AG10803 (cell line): ENCODE results near the gene MISP.

ENCODE experiments used
- DNase-seq: peaks from one replicate; pipeline ENCODE4 v3.0.0; 2010; ENCODE audit warnings: low read depth
- H3K4me3 ChIP-seq: 2 replicates; pipeline ENCODE4 v1.5.1; 2011; ENCODE audit warnings: mild to moderate bottlenecking, low read length, control low read depth
- CTCF ChIP-seq: conservative IDR thresholded peaks from 2 replicates; pipeline ENCODE4 v1.5.1; 2011; ENCODE audit warnings: mild to moderate bottlenecking, low read length, control low read depth, inconsistent platforms

The MISP gene

DNA sequence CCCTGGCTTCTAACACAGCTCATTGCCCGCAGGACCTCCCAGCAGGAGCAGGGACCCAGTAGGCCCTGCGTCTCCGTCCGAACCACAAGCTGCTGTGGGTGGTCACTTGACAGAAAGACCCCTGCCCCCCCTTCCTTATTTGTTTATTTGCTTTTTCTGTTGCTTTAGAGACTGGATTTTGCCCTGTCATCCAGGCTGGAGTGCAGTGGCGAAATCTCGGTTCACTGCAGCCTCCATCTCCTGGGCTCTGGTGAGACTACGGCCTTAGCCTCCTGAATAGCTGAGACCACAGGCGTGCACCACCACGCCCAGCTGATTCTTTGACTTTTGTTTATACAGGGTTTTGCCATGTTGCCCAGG, 38.8 kb downstream of the MISP start:
- peak; percentile 35 for DNase-seq
- no peak overlapping the region for H3K4me3 ChIP-seq
- no peak for TF ChIP-seq CTCF

DNA sequence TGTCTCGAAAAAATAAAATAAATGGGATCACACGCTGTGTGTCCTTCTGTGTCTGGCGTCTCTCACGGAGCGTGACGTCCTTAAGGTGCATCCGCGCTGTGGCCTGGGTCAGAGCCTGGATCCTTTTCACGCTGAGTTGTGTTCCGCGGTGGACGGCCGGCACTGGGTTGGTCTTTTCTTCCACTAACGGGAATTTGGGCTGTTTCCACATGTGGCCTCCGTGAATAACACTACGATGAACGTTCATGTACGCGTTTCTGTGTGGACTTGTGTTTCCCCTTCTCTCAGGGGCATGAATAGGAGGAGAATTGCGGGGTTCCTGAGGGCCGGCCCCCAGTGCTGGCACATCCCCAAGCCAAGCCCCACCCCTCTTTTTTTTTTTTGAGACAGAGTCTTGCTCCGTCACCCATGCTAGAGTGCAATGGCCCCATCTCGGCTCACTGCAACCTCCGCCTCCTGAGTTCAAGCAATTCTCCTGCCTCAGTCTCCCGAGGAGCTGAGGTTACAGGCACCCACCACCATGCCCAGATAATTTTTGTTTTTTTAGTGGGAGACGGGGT, 40.2 kb downstream of the MISP start:
- DNase-seq, result no peak

DNA sequence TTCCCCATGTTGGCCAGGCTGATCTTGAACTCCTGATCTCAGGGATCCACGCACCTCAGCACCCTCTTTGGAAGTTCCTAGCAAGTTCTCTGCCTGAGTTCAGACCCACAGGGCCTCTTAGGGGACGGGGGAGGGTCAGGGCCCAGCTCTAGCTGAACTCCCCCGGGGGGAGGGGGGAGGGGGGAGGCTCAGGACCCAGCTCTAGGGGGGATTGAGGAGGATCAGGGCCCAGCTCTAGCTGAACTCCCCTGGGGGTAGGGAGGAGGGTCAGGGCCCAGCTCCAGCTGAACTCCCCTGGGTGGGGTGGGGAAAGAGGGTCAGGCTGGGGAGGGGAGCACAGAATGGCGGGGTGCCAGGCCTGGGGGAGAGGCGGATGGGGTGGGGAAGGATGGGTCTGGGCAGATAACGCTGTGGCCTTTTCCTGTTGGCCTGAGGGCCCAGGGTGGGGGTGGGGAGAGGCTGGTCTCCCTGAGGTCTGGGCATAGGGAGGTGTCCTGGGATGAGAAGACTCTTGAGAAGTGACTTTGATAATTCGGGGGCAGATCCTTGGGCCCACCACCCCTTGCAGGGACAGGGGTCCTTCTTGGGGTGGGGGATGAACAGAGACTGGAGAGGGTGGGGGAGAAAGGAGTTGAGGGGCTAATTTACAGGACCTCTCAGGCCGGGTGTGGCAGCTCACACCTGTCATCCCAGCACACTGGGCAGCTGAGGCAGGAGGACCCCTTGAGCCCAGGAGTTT, 40.8 kb downstream of the MISP start:
- TF ChIP-seq CTCF, result no peak
- H3K4me3 ChIP-seq, result no peak overlapping the region
- DNase-seq, result no peak

More for the DNA sequence above, 40.2 kb downstream of the MISP start:
- no peak for TF ChIP-seq CTCF
- no peak overlapping the region for H3K4me3 ChIP-seq

- no peak overlapping the region for H3K4me3 ChIP-seq
- no peak for DNase-seq
- TF ChIP-seq CTCF, result no peak
Observed at GRCh38 chr19:792306-792885, 41.5 kb downstream of the MISP start.

DNA sequence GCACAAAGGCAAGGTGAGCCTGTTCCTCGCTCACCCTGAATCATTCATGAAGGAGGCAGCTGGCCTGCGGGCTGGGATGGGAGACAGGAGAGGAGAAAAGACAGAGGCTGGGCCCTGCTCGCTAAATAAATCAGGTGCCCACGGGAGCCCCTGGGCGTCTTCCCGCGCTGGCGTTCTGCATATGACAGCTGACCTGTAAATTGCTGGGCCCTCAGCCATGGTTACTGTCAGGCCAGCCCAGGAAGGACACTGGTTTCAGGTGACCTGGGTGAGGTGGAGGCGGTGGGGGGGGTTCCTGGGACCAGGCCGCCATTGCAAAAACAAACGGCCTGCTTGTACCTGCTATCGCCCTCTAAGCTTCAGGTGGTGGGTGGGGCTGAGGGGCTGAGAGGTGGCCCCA, 42.9 kb downstream of the MISP start:
- H3K4me3 ChIP-seq, result no peak overlapping the region
- no peak for DNase-seq
- TF ChIP-seq CTCF, result no peak

GRCh38 chr19:795073-795611, 44.2 kb downstream of the MISP start:
- DNase-seq, result no peak
- TF ChIP-seq CTCF, result no peak
- H3K4me3 ChIP-seq, result no peak overlapping the region
